Stimulated activated naive B cell treated with anti-CD40 and anti-IgM and Interleukin-4, amounts not matched to agents 10 μg/mL and 1 μg/mL and 100 μg/mL, for 72 hours (primary cell): ENCODE measurements around the gene FBXL19.

Experiments used
- ATAC-seq, 2 donors: fragments of 150-1000 bp; cut with Tn5 transposase; replicated peaks; 2 replicates each; pipeline ENCODE4 v1.10.0; 2021; ENCODE audit warnings: moderate library complexity in 1 of 2
- DNase-seq: peaks from one replicate; pipeline ENCODE4 v3.0.0; 2021
- H3K27ac Mint-ChIP-seq: one replicate; pipeline ENCODE4 v1.8.0; 2022; ENCODE audit warnings: mild to moderate bottlenecking, mixed read lengths
- H3K27me3 Mint-ChIP-seq, 2 donors: one replicate each; pipeline ENCODE4 v1.8.0; 2022; ENCODE audit warnings: mixed read lengths in 2 of 2
- H3K36me3 Mint-ChIP-seq, 2 donors: one replicate each; pipeline ENCODE4 v1.8.0; 2022; ENCODE audit warnings: mixed read lengths in 2 of 2, mild to moderate bottlenecking in 1 of 2
- H3K4me1 Mint-ChIP-seq, 2 donors: one replicate each; pipeline ENCODE4 v1.8.0; 2022; ENCODE audit warnings: mixed read lengths in 2 of 2, mild to moderate bottlenecking in 1 of 2
- H3K4me3 Mint-ChIP-seq, 2 donors: one replicate each; pipeline ENCODE4 v1.8.0; 2022; ENCODE audit warnings: mild to moderate bottlenecking in 2 of 2, mixed read lengths in 2 of 2, moderate library complexity in 1 of 2
- H3K9me3 Mint-ChIP-seq, 2 donors: one replicate each; pipeline ENCODE4 v1.8.0; 2022; ENCODE audit warnings: mixed read lengths in 2 of 2, mild to moderate bottlenecking in 1 of 2

Gene FBXL19

GRCh38 chr16:30922420-30922959 is 882 bp upstream of the FBXL19 start:
- DNase-seq: peak; percentile 100
- ATAC-seq: peak; percentile 77 to 79
- no peaks in the 10 kb centered on the region for H3K27me3 Mint-ChIP-seq
- H3K27ac Mint-ChIP-seq: peak overlapping the region; percentile 100
- H3K36me3 Mint-ChIP-seq: peaks cover 3 to 19% of the 10 kb centered on the region in 2 donors
- no peaks in the 10 kb centered on the region for H3K9me3 Mint-ChIP-seq
- peak overlapping the region; percentile 96 to 99 for H3K4me3 Mint-ChIP-seq
- H3K4me1 Mint-ChIP-seq: peaks cover 27 to 44% of the 10 kb centered on the region in 2 donors

GRCh38 chr16:30922960-30923535 is 324 bp upstream of the FBXL19 start:
- Mint-ChIP-seq H3K4me3 (peak overlapping the region; percentile 96 to 99), H3K27ac (peak overlapping the region; percentile 100), H3K9me3 (no peaks in the 10 kb centered on the region), H3K4me1 (peaks cover 27 to 44% of the 10 kb centered on the region in 2 donors), H3K27me3 (no peaks in the 10 kb centered on the region), H3K36me3 (peaks cover 3 to 22% of the 10 kb centered on the region in 2 donors)
- ATAC-seq (peak; percentile 74 to 76), DNase-seq (peak; percentile 96)

- H3K27me3 Mint-ChIP-seq: no peaks in the 10 kb centered on the region
- no peak for ATAC-seq
- no peak for DNase-seq
- H3K4me1 Mint-ChIP-seq: peaks cover 27 to 44% of the 10 kb centered on the region in 2 donors
- no peaks in the 10 kb centered on the region for H3K9me3 Mint-ChIP-seq
- H3K4me3 Mint-ChIP-seq: peak overlapping the region; percentile 91 to 96
- peak overlapping the region; percentile 92 for H3K27ac Mint-ChIP-seq
- H3K36me3 Mint-ChIP-seq: peaks cover 3 to 22% of the 10 kb centered on the region in 2 donors
Measured at GRCh38 chr16:30924076-30924912, 922 bp downstream of the FBXL19 start.

GRCh38 chr16:30924913-30925631 is 1.7 kb downstream of the FBXL19 start:
- Mint-ChIP-seq H3K27ac (peak overlapping the region; percentile 80), H3K4me3 (peak overlapping the region; percentile 90 to 91), H3K9me3 (no peaks in the 10 kb centered on the region), H3K4me1 (peaks cover 27 to 44% of the 10 kb centered on the region in 2 donors), H3K36me3 (peaks cover 3 to 22% of the 10 kb centered on the region in 2 donors), H3K27me3 (no peaks in the 10 kb centered on the region)
- no peak for ATAC-seq
- DNase-seq: no peak

GRCh38 chr16:30925632-30925987 is 2.2 kb downstream of the FBXL19 start:
- Mint-ChIP-seq H3K27me3 (no peaks in the 10 kb centered on the region), H3K4me3 (no peak overlapping the region), H3K4me1 (peaks cover 27 to 44% of the 10 kb centered on the region in 2 donors), H3K36me3 (peaks cover 3 to 22% of the 10 kb centered on the region in 2 donors), H3K9me3 (no peaks in the 10 kb centered on the region), H3K27ac (no peak overlapping the region)
- DNase-seq (no peak), ATAC-seq (no peak)

- no peaks in the 10 kb centered on the region for H3K27me3 Mint-ChIP-seq
- H3K36me3 Mint-ChIP-seq: peaks cover 7 to 26% of the 10 kb centered on the region in 2 donors
- H3K27ac Mint-ChIP-seq: peak overlapping the region; percentile 75
- peaks cover 21 to 39% of the 10 kb centered on the region in 2 donors for H3K4me1 Mint-ChIP-seq
- DNase-seq (no peak), ATAC-seq (no peak)
- H3K9me3 Mint-ChIP-seq: no peaks in the 10 kb centered on the region
- H3K4me3 Mint-ChIP-seq: peak overlapping the region in 1 of 2 donors; percentile 2
Measured at GRCh38 chr16:30925995-30926811, 2.8 kb downstream of the FBXL19 start.

GRCh38 chr16:30926937-30927788 is 3.8 kb downstream of the FBXL19 start:
- peaks cover 13 to 32% of the 10 kb centered on the region in 2 donors for H3K36me3 Mint-ChIP-seq
- DNase-seq: no peak
- peak overlapping the region; percentile 14 for H3K27ac Mint-ChIP-seq

GRCh38 chr16:30927789-30928378 is 4.5 kb downstream of the FBXL19 start:
- Mint-ChIP-seq H3K27ac (peak overlapping the region; percentile 25), H3K36me3 (peaks cover 18 to 38% of the 10 kb centered on the region in 2 donors), H3K9me3 (no peaks in the 10 kb centered on the region), H3K4me3 (no peak overlapping the region), H3K4me1 (peaks cover 21 to 28% of the 10 kb centered on the region in 2 donors), H3K27me3 (no peaks in the 10 kb centered on the region)
- DNase-seq (no peak), ATAC-seq (peak; percentile 22 to 35)

More at GRCh38 chr16:30926937-30927788, 3.8 kb downstream of the FBXL19 start:
- Mint-ChIP-seq H3K4me3 (no peak overlapping the region), H3K9me3 (no peaks in the 10 kb centered on the region), H3K4me1 (peaks cover 21 to 29% of the 10 kb centered on the region in 2 donors), H3K27me3 (no peaks in the 10 kb centered on the region)
- ATAC-seq: no peak

GRCh38 chr16:30928390-30928789 is 5.0 kb downstream of the FBXL19 start:
- Mint-ChIP-seq H3K4me3 (no peak overlapping the region), H3K36me3 (peaks cover 18 to 38% of the 10 kb centered on the region in 2 donors), H3K27me3 (no peaks in the 10 kb centered on the region), H3K27ac (no peak overlapping the region), H3K9me3 (no peaks in the 10 kb centered on the region), H3K4me1 (peaks cover 21 to 28% of the 10 kb centered on the region in 2 donors)
- ATAC-seq (no peak), DNase-seq (no peak)

GRCh38 chr16:30929167-30929566 is 5.8 kb downstream of the FBXL19 start:
- Mint-ChIP-seq H3K27ac (no peak overlapping the region), H3K36me3 (peaks cover 18 to 38% of the 10 kb centered on the region in 2 donors), H3K4me3 (no peak overlapping the region), H3K9me3 (no peaks in the 10 kb centered on the region), H3K27me3 (no peaks in the 10 kb centered on the region), H3K4me1 (peaks cover 21 to 28% of the 10 kb centered on the region in 2 donors)
- DNase-seq (no peak), ATAC-seq (no peak)

GRCh38 chr16:30930160-30930571 is 6.8 kb downstream of the FBXL19 start:
- ATAC-seq (no peak), DNase-seq (no peak)
- H3K27ac Mint-ChIP-seq: no peak overlapping the region
- peaks cover 12 to 26% of the 10 kb centered on the region in 2 donors for H3K4me1 Mint-ChIP-seq
- H3K9me3 Mint-ChIP-seq: no peaks in the 10 kb centered on the region
- H3K4me3 Mint-ChIP-seq: no peak overlapping the region
- H3K27me3 Mint-ChIP-seq: no peaks in the 10 kb centered on the region
- H3K36me3 Mint-ChIP-seq: peaks cover 22 to 41% of the 10 kb centered on the region in 2 donors

GRCh38 chr16:30931068-30931650 is 7.8 kb downstream of the FBXL19 start:
- no peak for ATAC-seq
- Mint-ChIP-seq H3K36me3 (peaks cover 26 to 43% of the 10 kb centered on the region in 2 donors), H3K27me3 (no peaks in the 10 kb centered on the region), H3K9me3 (no peaks in the 10 kb centered on the region), H3K4me3 (no peak overlapping the region), H3K4me1 (peaks cover 8 to 21% of the 10 kb centered on the region in 2 donors), H3K27ac (no peak overlapping the region)
- no peak for DNase-seq
